AML-193 (cell line): ENCODE measurements around the gene ZNF652.
"Not testable (repeated sequence)": the region's sequence is repeated elsewhere in the genome, so short reads cannot be mapped to it uniquely, and the experiment has no call there.

Source experiments
- DNase-seq, 2 experiments: peaks; one replicate each; lab custom pipeline; 2025; lab: John Stamatoyannopoulos, UW

The ZNF652 gene

DNA sequence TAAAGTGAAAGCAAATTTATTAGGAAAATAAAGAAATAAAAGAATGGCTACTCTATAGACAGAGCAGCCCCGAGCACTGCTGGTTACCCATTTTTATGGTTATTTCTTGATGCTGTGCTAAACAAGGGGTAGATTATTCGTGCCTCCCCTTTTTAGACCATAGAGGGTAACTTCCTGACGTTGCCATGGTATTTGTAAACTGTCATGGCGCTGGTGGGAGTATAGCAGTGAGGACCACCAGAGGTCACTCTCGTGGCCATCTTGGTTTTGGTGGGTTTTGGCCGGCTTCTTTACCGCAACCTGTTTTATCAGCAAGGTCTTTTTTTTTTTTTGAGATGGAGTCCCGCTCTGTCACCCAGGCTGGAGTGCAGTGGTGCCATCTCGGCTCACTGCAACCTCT, 100.5 kb downstream of the ZNF652 start:
- not testable (repeated sequence) for DNase-seq

DNA sequence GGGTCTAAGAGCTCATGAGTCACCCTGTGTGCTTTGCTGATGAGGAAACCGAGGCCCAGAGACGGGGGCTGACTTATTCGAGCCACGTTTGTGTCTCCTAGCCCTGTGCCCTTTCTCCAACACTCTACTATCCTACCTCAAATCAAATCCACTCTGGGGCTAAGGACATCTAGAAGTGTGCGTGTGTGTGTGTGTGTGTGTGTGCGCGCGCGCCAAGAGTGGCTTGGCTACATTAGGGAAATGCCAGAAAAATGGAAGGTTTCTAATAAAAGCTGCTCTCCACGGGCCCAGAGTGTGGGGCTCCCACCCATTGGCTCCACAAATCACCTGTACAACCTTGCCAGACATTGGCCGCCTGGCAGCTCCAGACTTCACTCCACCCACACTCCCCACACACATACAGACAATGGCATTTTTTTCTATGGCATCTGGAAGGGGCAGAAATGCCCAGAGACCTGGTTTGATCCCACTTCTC, 101.2 kb downstream of the ZNF652 start:
- no peak for DNase-seq

DNA sequence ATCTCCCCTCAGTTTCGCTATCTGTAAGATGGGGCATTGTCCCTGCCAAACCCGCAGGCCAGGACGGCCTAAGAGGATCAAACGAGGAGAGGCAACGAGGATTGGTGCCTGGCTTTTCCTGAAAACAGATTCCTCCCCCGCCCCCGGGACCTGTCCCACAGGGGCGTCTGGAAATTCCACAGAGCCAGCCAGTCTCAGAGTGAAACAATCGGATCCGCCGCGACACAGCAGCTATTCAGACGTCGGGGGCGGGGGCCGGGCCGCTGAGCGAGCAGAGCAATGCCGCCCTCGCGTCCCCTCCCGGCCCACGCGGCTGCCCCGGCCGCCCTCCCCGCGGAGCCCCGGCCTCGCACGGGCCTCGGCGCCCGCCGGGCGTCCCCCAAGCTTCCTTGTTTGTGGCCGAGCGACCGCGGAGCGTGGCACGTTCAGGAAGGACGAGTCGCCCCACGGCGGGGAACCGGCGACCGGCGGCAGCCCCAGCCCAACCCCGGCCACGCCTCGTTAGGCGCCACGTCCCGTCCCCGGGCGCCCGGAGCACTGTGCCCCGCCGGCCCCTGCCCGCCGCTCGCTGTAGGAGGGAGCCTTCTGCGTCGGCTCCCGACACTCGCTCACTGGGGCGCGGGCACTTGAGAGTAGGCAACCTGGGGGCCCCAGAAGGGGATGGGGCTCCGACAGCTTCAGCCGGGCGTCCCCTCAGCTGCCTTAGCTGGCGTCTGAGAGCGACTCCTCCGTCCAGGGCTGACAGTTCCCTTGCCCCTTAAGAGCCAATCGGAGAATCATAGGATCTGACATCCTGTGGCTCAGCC, 101.8 kb downstream of the ZNF652 start:
- peak; percentile 66 to 70 for DNase-seq

DNA sequence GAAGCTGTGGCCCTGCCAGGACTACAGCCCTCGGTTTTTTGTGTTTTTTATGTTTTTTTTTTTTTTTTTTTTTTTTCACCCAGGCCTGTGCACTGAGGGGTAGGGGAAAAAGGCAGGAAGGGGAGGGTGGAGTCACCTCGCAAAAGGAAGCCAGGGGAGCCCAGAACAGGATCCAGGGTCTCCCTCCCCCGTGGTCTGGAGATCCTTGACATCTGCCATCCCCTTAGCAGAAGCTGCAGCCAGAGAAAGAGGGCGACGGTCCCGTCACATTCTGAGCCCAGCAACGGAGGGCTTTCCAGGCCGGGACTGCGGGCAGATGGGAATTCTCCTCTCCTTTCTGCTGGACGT, 102.4 kb downstream of the ZNF652 start:
- DNase-seq = no peak

DNA sequence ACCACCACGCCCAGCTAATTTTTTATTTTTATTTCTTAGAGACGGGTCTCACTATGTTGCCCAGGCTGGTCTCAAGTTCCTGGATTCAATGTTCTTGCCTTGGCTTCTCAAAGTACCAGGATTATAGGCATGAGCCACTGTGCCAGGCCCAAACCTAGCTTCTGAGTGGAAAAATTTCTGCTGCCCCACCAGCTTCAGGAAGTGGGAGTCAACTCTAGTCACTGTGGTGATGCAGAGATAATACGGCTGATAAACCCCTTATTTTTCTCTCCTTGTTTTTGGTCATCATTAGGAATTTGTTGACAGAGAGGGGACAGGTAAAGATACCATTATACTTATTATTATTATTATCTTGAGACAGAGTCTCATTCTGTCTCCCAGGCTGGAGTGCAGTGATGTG, 103.7 kb downstream of the ZNF652 start:
- no peak for DNase-seq

- DNase-seq = no peak
Measured at GRCh38 chr17:49255125-49255524, 106.9 kb downstream of the ZNF652 start.

GRCh38 chr17:49254066-49254465, 108.0 kb downstream of the ZNF652 start:
- no peak for DNase-seq

DNA sequence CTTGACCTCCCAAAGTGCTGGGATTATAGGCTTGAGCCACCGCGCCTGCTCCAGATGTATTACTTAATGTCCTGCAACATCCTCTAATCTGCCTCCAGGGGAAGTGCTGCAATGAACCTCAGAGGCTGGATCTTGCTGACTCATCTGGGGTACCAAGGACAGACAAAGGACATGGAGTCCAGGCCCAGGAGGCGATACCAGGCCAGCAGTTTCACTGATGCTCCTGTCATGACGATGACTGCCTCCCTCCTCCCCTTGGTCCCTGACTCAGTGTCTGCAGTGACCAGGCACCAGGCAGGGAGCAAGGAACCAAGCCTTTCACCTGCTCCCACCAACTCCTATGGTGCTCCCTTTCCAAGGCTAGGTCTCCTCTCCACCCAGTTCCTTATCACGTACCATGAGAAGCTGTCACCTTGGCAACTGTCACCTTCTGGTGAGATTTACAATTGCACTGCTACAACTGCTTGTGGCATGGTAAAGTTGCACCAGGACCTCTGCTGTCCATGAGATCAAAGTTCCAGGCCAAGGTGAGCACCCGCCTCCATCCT, 109.8 kb downstream of the ZNF652 start:
- peak; percentile 95 to 96 for DNase-seq

DNA sequence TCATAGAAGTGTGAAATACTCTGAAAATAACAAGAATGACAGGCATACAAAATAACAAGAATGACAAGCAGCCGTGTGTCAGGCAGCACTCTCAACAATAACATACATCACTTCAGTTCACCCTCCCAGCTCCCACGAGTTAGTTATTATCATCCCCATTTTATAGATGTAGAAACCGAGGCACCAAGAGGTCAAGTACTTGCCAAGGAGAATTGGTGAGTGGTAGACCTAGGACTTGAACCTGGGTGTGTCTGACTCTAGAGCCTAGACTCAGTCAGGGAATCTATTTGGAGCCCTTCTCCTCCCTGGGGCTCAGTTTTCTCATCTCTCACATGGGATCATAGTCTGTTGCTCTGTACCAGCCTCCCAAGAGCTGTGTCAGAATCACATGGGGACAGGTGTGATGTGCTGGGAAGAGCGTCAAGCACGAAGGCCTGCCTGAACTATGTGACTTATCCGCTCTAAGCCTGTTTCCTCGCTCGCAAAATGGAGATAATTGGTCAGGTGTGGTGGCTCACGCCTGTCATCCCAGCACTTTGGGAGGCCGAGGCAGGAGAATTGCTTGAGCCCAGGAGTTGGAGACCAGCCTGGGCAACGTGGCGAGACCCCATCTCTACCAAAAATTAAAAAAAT, 112.0 kb downstream of the ZNF652 start:
- DNase-seq = no peak

DNA sequence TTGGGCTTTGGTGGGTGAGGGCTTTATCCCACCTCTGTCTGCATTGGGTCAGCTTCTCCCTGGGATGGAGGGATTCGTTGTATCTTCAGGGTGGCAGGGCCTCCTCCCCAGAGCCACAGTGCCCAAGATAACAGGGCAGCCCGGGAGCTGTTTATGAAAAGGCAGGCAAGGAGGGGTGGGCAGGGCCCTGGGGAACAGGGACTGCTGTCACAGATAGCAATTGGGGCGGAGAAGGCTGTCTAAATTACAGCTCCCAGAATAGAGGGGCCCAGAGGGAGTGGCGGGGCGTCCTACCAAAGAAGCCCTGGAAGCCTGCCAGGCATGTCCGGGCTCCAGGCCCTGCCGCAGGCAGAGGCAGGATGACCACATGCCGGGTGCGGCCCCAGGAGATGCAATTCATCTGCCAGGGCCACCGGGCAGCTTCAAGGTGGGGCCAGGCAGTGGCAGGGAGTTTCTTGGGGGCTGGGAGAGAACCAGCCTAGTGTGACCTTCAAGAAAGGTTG, 112.7 kb downstream of the ZNF652 start:
- DNase-seq = no peak

DNA sequence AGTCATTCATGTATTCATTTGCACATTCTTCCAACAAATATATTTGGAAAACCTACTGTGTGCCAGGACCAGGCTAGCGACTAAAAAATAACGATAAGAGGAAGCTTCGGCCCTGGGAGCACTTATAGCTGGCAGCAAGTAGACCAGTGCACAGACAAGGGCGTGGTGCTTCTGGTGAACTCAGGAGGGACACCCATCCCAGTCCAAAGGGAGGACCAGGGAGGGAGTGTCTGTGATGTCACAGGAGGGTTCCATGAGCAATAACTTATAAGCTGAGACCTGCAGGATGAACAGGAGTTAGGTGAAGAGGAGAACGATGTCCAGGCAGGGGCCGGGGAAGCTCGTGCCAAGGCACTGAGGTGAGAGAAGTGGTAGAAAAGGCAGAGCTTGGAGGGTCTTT, 114.1 kb downstream of the ZNF652 start:
- no peak for DNase-seq

DNA sequence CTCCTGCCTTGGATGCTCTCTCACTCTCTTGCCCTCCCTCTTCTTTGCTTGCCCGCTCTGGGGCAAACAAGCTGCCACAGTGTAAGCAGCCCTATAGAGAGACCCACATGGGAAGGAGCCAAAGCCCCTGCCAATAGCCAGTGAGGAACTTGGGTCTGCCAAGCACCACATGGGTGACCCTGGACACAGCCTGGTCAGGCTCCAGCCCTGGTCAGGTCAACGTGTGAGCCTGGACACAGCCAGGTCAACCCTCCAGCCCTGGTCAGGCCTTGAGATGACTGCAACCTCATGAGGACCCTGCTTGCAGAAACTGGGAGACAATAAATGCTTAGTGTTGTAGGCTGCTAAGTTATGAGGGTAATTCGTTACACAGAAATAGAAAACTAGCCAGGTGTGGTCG, 117.2 kb downstream of the ZNF652 start:
- no peak for DNase-seq
